ENCODE data around the gene PGGT1B. TPM values are rescaled to one million over a fixed set of nuclear protein-coding genes. Genes with fewer than 3 reads are reported as not detected.

Gene PGGT1B
- total RNA-seq = 13.1 and 21.1 TPM in 2 replicates

GRCh38 chr5:115262321-115263077 is at the start of gene PGGT1B:
Gene PGGT1B, minus strand, starts transcription at chr5:115262877. Its CDS starts 26 bp downstream, at chr5:115262851.

GRCh38 chr5:115296124-115297022 is 33.7 kb upstream of the PGGT1B start, which contains the start of gene CCDC112:
Gene CCDC112, minus strand, starts transcription at chr5:115296654. Its CDS starts 111 bp downstream, at chr5:115296543.

GRCh38 chr5:115169487-115170133 is 93.1 kb downstream of the PGGT1B start, which contains the start of gene TRIM36:
Gene TRIM36, minus strand, starts transcription at chr5:115169908. Its CDS starts 274 bp downstream, at chr5:115169634.

Small RNA genes lying within 50 kb of the gene (small RNA-seq; reads per million reads assigned to genes)
- not detected for gene HMGN1P15

Other genes with a start within 250 kb of the PGGT1B start
- 0.61 and 0.65 TPM in 2 replicates for gene TRIM36, start 93.0 kb downstream of the PGGT1B start, total RNA-seq
- gene CCDC112, start 33.8 kb upstream of the PGGT1B start, total RNA-seq = 4.0 and 6.7 TPM in 2 replicates